K562 (cell line): ENCODE results near the gene HSPB7. TPM values are rescaled to one million over a fixed set of nuclear protein-coding genes. Genes with fewer than 3 reads are reported as not detected.

Experiments used
- ESRRB ChIP-seq: fragments of 250-450 bp; sonication (Bioruptor Pico); IDR thresholded peaks from 2 replicates; pipeline ENCODE4 v1.5.0; 2020; ENCODE audit warnings: mild to moderate bottlenecking, moderate library complexity, borderline replicate concordance
- HDGF ChIP-seq: fragments of 450-650 bp; IDR thresholded peaks from 2 replicates; pipeline ENCODE4 v1.6.1; 2016
- KLF1 ChIP-seq: fragments of 450-650 bp; IDR thresholded peaks from 2 replicates; pipeline ENCODE4 v1.6.1; 2016; ENCODE audit warnings: missing genetic modification characterization, missing compliant biosample characterization
- MIER1 ChIP-seq: fragments of 450-650 bp; IDR thresholded peaks from 2 replicates; pipeline ENCODE4 v1.6.1; 2016; ENCODE audit warnings: antibody characterized with exemption, mild to moderate bottlenecking, low read depth
- PCBP1 ChIP-seq: fragments of 200-400 bp; formaldehyde crosslinking; IDR thresholded peaks from 2 replicates; pipeline ENCODE4 v1.6.1; 2018; ENCODE audit warnings: mild to moderate bottlenecking, low read depth, low read length; ENCODE audit not compliant: poor library complexity, severe bottlenecking
- RBM14 ChIP-seq: fragments of 200-400 bp; formaldehyde crosslinking; IDR thresholded peaks from 2 replicates; pipeline ENCODE4 v1.6.1; 2018; ENCODE audit warnings: low read depth, mild to moderate bottlenecking, low read length, moderate library complexity, borderline replicate concordance; ENCODE audit not compliant: insufficient read depth
- XRCC5 ChIP-seq: fragments of 200-400 bp; formaldehyde crosslinking; IDR thresholded peaks from 2 replicates; pipeline ENCODE4 v1.6.1; 2017; ENCODE audit warnings: low read depth, mild to moderate bottlenecking, low read length
- ZNF507 ChIP-seq: conservative IDR thresholded peaks from 2 replicates; pipeline ENCODE4 v1.6.1; 2017; ENCODE audit warnings: missing genetic modification characterization, missing compliant biosample characterization
- polyA plus RNA-seq, 8 experiments: library from polyadenylated mRNA; depleted of rRNA in 4 of 8; stranded (reverse) in 5 of 8; unstranded in 3 of 8; fragments of >200 nt; fragmentation: Nextera tagmentation in 2 of 8; fragmentation: Illumina TruSeq in 1 of 8; extraction: Ambion mirVana in 2 of 8; extraction: Trizol in 1 of 8; gene quantifications; 2 replicates each; pipeline versions ENCODE4 v1.2.1 to v1.2.3, GENCODE V29; 2011 to 2014; ENCODE audit warnings: inconsistent platforms in 1 of 8, missing spikeins in 1 of 8
- total RNA-seq, 7 experiments: library from RNA; depleted of rRNA in 6 of 7; stranded (reverse); fragments of >200 nt in 6 of 7; fragmentation: Illumina TruSeq in 2 of 7; extraction: Trizol in 2 of 7; gene quantifications; 2 replicates each; pipeline versions ENCODE4 v1.2.1 to v1.2.3, GENCODE V29; 2011 to 2021; ENCODE audit warnings: low replicate concordance in 1 of 7
- TF ChIP-seq, protein P1 (sequence below): fragments of 250-450 bp; sonication (Bioruptor Pico); IDR thresholded peaks from 2 replicates; pipeline ENCODE4 v1.5.0; 2020; ENCODE audit warnings: mild to moderate bottlenecking, borderline replicate concordance
- TF ChIP-seq, protein P2 (sequence below): fragments of 250-450 bp; sonication (Bioruptor Pico); IDR thresholded peaks from 2 replicates; pipeline ENCODE4 v1.9.0; 2021; ENCODE audit warnings: mild to moderate bottlenecking
- TF ChIP-seq, protein P3 (sequence below): sonication (generic); formaldehyde crosslinking; IDR thresholded peaks from 2 replicates; pipeline ENCODE4 v1.8.0; 2022; ENCODE audit warnings: missing genetic modification reagents, mild to moderate bottlenecking, moderate library complexity, borderline replicate concordance
- TF ChIP-seq, protein P4 (sequence below): sonication (generic); formaldehyde crosslinking; IDR thresholded peaks from 2 replicates; pipeline ENCODE4 v1.8.0; 2023; ENCODE audit warnings: mild to moderate bottlenecking, missing genetic modification reagents
- TF ChIP-seq, protein P5 (sequence below): fragments of 200-800 bp; sonication (Bioruptor generic); IDR thresholded peaks from 2 replicates; pipeline ENCODE4 v1.6.1; 2016; ENCODE audit warnings: missing genetic modification characterization, missing compliant biosample characterization

HSPB7 gene
- total and polyA plus RNA-seq, 9 of the 15 experiments (the other 6 are each of a cell fraction or from before 2014, with no cell fraction given), result 0.05 to 0.19 (median 0.07) TPM; not detected in 6

DNA sequence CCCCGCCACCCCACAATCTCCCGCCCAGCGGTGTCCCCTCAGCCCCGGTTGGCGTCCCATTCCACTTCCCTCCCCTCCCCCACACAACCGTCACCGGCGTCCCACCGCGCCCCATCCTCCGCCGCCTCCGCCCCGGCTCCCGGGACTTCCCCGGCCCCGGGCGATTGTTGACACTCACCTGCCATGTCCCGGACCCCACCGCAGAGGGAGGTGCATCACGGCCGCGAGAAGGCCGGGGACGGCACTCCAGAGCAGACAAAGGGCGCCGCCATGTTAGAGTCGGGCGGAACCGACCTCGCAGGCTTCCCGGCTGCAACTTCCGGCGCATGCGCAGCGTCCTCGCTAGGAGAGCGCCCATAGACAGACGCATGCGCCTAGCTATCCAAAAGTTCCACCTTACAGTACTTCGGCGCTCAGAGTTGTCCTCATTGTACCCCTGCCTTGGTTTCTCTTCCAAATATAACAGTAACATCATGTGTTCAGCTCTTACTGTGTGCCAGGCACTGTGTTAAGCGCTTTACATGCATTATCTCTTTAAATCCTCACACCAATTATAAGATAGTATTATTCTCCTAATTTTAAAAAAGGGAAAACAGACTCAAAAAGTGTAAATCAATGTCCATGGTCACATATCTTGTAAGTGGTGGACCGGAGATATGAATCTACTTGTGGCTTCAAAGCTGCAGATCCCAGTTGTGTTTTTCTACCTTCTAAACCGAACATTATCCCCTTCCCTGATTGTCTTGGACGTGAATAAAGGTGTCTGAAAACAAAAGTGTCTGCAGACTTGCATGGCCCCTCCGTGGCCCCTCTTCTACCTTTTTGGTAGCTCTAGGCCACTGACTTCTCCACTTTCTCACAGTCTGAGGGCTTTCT lies 41.8 kb downstream of the HSPB7 start, which contains the start of gene ZBTB17 (continued):
- TF ChIP-seq, protein P1, sequence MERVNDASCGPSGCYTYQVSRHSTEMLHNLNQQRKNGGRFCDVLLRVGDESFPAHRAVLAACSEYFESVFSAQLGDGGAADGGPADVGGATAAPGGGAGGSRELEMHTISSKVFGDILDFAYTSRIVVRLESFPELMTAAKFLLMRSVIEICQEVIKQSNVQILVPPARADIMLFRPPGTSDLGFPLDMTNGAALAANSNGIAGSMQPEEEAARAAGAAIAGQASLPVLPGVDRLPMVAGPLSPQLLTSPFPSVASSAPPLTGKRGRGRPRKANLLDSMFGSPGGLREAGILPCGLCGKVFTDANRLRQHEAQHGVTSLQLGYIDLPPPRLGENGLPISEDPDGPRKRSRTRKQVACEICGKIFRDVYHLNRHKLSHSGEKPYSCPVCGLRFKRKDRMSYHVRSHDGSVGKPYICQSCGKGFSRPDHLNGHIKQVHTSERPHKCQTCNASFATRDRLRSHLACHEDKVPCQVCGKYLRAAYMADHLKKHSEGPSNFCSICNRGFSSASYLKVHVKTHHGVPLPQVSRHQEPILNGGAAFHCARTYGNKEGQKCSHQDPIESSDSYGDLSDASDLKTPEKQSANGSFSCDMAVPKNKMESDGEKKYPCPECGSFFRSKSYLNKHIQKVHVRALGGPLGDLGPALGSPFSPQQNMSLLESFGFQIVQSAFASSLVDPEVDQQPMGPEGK, result no peak
- TF ChIP-seq RBM14 (no peak), PCBP1 (peak; percentile 93), MIER1 (no peak), ESRRB (CRISPR knock-in tag) (no peak), ZNF507 (no peak), XRCC5 (0 out of 2 replicates have a peak, but pooled peaks have one; percentile 49), KLF1 (no peak), HDGF (no peak)
- TF ChIP-seq, protein P2, sequence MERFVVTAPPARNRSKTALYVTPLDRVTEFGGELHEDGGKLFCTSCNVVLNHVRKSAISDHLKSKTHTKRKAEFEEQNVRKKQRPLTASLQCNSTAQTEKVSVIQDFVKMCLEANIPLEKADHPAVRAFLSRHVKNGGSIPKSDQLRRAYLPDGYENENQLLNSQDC, result no peak
- TF ChIP-seq, protein P3, sequence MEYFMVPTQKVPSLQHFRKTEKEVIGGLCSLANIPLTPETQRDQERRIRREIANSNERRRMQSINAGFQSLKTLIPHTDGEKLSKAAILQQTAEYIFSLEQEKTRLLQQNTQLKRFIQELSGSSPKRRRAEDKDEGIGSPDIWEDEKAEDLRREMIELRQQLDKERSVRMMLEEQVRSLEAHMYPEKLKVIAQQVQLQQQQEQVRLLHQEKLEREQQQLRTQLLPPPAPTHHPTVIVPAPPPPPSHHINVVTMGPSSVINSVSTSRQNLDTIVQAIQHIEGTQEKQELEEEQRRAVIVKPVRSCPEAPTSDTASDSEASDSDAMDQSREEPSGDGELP (CRISPR knock-in tag), result peak; percentile 91
- TF ChIP-seq, protein P4, sequence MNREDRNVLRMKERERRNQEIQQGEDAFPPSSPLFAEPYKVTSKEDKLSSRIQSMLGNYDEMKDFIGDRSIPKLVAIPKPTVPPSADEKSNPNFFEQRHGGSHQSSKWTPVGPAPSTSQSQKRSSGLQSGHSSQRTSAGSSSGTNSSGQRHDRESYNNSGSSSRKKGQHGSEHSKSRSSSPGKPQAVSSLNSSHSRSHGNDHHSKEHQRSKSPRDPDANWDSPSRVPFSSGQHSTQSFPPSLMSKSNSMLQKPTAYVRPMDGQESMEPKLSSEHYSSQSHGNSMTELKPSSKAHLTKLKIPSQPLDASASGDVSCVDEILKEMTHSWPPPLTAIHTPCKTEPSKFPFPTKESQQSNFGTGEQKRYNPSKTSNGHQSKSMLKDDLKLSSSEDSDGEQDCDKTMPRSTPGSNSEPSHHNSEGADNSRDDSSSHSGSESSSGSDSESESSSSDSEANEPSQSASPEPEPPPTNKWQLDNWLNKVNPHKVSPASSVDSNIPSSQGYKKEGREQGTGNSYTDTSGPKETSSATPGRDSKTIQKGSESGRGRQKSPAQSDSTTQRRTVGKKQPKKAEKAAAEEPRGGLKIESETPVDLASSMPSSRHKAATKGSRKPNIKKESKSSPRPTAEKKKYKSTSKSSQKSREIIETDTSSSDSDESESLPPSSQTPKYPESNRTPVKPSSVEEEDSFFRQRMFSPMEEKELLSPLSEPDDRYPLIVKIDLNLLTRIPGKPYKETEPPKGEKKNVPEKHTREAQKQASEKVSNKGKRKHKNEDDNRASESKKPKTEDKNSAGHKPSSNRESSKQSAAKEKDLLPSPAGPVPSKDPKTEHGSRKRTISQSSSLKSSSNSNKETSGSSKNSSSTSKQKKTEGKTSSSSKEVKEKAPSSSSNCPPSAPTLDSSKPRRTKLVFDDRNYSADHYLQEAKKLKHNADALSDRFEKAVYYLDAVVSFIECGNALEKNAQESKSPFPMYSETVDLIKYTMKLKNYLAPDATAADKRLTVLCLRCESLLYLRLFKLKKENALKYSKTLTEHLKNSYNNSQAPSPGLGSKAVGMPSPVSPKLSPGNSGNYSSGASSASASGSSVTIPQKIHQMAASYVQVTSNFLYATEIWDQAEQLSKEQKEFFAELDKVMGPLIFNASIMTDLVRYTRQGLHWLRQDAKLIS (CRISPR knock-in tag), result peak; percentile 86; the same call in 1 of the 2 replicates
- TF ChIP-seq, protein P5, sequence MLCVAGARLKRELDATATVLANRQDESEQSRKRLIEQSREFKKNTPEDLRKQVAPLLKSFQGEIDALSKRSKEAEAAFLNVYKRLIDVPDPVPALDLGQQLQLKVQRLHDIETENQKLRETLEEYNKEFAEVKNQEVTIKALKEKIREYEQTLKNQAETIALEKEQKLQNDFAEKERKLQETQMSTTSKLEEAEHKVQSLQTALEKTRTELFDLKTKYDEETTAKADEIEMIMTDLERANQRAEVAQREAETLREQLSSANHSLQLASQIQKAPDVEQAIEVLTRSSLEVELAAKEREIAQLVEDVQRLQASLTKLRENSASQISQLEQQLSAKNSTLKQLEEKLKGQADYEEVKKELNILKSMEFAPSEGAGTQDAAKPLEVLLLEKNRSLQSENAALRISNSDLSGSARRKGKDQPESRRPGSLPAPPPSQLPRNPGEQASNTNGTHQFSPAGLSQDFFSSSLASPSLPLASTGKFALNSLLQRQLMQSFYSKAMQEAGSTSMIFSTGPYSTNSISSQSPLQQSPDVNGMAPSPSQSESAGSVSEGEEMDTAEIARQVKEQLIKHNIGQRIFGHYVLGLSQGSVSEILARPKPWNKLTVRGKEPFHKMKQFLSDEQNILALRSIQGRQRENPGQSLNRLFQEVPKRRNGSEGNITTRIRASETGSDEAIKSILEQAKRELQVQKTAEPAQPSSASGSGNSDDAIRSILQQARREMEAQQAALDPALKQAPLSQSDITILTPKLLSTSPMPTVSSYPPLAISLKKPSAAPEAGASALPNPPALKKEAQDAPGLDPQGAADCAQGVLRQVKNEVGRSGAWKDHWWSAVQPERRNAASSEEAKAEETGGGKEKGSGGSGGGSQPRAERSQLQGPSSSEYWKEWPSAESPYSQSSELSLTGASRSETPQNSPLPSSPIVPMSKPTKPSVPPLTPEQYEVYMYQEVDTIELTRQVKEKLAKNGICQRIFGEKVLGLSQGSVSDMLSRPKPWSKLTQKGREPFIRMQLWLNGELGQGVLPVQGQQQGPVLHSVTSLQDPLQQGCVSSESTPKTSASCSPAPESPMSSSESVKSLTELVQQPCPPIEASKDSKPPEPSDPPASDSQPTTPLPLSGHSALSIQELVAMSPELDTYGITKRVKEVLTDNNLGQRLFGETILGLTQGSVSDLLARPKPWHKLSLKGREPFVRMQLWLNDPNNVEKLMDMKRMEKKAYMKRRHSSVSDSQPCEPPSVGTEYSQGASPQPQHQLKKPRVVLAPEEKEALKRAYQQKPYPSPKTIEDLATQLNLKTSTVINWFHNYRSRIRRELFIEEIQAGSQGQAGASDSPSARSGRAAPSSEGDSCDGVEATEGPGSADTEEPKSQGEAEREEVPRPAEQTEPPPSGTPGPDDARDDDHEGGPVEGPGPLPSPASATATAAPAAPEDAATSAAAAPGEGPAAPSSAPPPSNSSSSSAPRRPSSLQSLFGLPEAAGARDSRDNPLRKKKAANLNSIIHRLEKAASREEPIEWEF, result no peak
